GM12891 (cell line): ENCODE data around the gene SCT.

Experiments
- POLR2A ChIP-seq: IDR thresholded peaks from 2 replicates; pipeline ENCODE4 v1.6.1; 2011; ENCODE audit warnings: low read depth, low read length, control low read depth
- POLR2AphosphoS5 ChIP-seq: IDR thresholded peaks from 2 replicates; pipeline ENCODE4 v1.6.1; 2011; ENCODE audit warnings: low read depth, low read length, control low read depth
- POU2F2 ChIP-seq: IDR thresholded peaks from 2 replicates; pipeline ENCODE4 v1.6.1; 2011; ENCODE audit warnings: low read depth, mild to moderate bottlenecking, control low read depth, low read length, moderate library complexity
- SPI1 ChIP-seq: IDR thresholded peaks from 2 replicates; pipeline ENCODE4 v1.6.1; 2011; ENCODE audit warnings: low read depth, low read length, control low read depth
- TAF1 ChIP-seq: IDR thresholded peaks from 2 replicates; pipeline ENCODE4 v1.6.1; 2011; ENCODE audit warnings: low read depth, low read length, control low read depth

- no peak for TF ChIP-seq TAF1
- peak; percentile 69 for TF ChIP-seq POLR2A
- peak; percentile 71 for TF ChIP-seq POLR2AphosphoS5
- TF ChIP-seq SPI1 = no peak
- no peak; the same call in none of the 2 replicates for TF ChIP-seq POU2F2
Observed at GRCh38 chr11:611001-611996, 15.7 kb downstream of the SCT start.
